HG03064 (cell line): ENCODE measurements around the gene MRPL54.
"Not testable (repeated sequence)": the region's sequence is repeated elsewhere in the genome, so short reads cannot be mapped to it uniquely, and the experiment has no call there.

Source experiments
- ATAC-seq: cut with Tn5 transposase; IDR thresholded peaks from one replicate; pipeline ENCODE4 v1.9.1; 2021; ENCODE audit warnings: low read depth; ENCODE audit not compliant: unreplicated experiment

Gene MRPL54

GRCh38 chr19:3807131-3807480 is 44.6 kb downstream of the MRPL54 start:
- ATAC-seq = no peak

- ATAC-seq = no peak
These were observed 45.3 kb downstream of the MRPL54 start for GRCh38 chr19:3807574-3808354.

GRCh38 chr19:3808420-3809143 is 46.1 kb downstream of the MRPL54 start:
- no peak for ATAC-seq

GRCh38 chr19:3809881-3810707 is 47.6 kb downstream of the MRPL54 start:
- ATAC-seq = no peak

- no peak for ATAC-seq
These were observed 48.4 kb downstream of the MRPL54 start for GRCh38 chr19:3810708-3811355.

GRCh38 chr19:3813473-3814392 is 51.3 kb downstream of the MRPL54 start:
- no peak for ATAC-seq

GRCh38 chr19:3814648-3815047 is 52.2 kb downstream of the MRPL54 start:
- ATAC-seq = no peak

- ATAC-seq = not testable (repeated sequence)
These were observed 53.7 kb downstream of the MRPL54 start for GRCh38 chr19:3816148-3816547.

GRCh38 chr19:3816566-3817218 is 54.2 kb downstream of the MRPL54 start:
- no peak for ATAC-seq
